Hypothalamus (tissue), 51 donors: Measurements from ENCODE around the gene IL17RC.

ENCODE experiments used
- DNase-seq, 51 donors: peaks; one replicate each; lab custom pipeline; 2025; lab: John Stamatoyannopoulos, UW

IL17RC gene

GRCh38 chr3:9976721-9977709 is 60.1 kb downstream of the IL17RC start:
- DNase-seq: peak in 19 of 51 donors; percentile 2 to 48 (median 17)

DNA sequence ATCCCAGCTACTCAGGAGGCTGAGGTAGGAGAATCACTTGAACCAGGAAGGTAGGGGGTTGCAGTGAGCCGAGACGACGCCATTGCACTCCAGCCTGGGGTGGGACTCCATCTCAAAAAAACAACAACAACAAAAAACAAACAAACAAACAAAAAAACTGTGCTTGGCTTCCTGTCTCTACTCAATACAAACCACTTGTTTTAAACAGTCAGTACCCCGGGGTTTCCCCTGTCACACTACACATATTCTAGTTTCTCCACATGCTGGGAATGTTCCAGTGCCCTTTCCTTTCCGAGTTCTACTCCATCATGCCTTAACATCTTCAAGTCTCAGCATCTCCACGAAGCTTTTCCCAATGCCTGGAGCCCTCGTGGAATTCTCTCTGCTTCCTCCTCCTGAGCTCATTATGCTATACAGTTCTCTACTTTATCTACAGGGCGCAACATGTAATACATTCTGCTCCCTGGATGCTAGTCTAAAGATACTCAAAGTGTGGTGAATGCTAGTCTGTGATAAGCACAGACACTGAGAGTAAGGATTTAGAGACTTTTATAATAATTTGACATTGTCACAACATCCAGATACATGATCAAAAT is 61.9 kb downstream of the IL17RC start:
- DNase-seq: no peak

- DNase-seq: no peak
These were observed 63.4 kb downstream of the IL17RC start for GRCh38 chr3:9980251-9980650.
